ENCODE data around the gene BST2.

The BST2 gene

DNA sequence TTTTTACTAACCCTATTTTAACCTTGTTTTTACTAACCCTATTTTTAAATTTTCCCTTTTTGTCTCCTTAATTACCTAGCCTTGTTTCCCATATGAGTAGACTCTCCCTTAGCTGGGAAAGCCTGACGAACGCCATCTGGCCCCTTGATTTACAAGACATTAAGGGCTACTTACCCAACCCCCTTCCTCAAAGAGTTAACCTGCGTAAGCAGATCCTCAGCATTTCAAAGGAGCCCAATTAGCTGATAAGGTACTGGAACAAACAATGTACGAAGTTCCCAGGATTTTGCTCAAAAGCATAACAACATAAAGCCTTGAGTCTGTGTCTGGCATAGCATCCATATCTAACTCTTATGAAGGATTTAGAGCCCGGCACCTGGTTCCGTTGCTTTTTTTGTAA lies 9.7 kb upstream of the BST2 start:
- H3K36me3 ChIP-seq (ENCODE audit: insufficient read depth): no peaks in the 10 kb centered on the region
- no peaks in the 10 kb centered on the region for H4K20me1 ChIP-seq (ENCODE audit: insufficient read depth)
- peaks cover 40% of the 10 kb centered on the region for H3K4me1 ChIP-seq (ENCODE audit: low read depth, poor library complexity, severe bottlenecking)
- no peak overlapping the region for H3K4me2 ChIP-seq
- H3K79me2 ChIP-seq (ENCODE audit: insufficient read depth, low read depth): no peaks in the 10 kb centered on the region
- H3K9ac ChIP-seq: no peak overlapping the region
- no peaks in the 10 kb centered on the region for H3K27me3 ChIP-seq (ENCODE audit: insufficient read depth, low read depth)
- H3K4me3 ChIP-seq (IDR thresholded peaks at IDR 0.05; ENCODE audit: insufficient read depth, low read depth, low read length): no peak overlapping the region
- H3K27ac ChIP-seq: no peak overlapping the region
- TF ChIP-seq, protein P1, sequence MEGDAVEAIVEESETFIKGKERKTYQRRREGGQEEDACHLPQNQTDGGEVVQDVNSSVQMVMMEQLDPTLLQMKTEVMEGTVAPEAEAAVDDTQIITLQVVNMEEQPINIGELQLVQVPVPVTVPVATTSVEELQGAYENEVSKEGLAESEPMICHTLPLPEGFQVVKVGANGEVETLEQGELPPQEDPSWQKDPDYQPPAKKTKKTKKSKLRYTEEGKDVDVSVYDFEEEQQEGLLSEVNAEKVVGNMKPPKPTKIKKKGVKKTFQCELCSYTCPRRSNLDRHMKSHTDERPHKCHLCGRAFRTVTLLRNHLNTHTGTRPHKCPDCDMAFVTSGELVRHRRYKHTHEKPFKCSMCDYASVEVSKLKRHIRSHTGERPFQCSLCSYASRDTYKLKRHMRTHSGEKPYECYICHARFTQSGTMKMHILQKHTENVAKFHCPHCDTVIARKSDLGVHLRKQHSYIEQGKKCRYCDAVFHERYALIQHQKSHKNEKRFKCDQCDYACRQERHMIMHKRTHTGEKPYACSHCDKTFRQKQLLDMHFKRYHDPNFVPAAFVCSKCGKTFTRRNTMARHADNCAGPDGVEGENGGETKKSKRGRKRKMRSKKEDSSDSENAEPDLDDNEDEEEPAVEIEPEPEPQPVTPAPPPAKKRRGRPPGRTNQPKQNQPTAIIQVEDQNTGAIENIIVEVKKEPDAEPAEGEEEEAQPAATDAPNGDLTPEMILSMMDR (conservative IDR thresholded peaks at IDR 0.05; ENCODE audit: low read depth, low read length): no peak
- no peak overlapping the region for H2AFZ ChIP-seq (ENCODE audit: low read depth)

DNA sequence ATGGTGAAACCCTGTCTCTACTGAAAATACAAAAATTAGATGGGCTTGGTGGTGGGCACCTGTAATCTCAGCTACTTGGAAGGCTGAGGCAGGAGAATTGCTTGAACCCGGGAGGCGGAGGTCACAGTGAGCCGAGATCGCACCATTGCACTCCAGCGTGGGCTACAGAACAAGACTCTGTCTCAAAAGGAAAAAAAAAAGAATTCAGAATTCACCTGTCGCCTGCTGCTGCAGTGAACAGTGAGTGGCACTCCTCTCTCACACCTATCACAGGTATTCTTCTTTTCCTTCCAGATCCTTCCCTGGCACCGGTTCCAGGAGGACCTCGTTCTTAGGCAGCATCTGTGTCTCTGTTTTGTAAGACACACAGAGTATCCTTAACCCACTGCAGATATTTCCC lies 8.7 kb upstream of the BST2 start:
- H3K4me1 ChIP-seq (ENCODE audit: low read depth, poor library complexity, severe bottlenecking): peaks cover 48% of the 10 kb centered on the region
- no peaks in the 10 kb centered on the region for H3K27me3 ChIP-seq (ENCODE audit: insufficient read depth, low read depth)
- peak overlapping the region; percentile 50; the same call in 1 of the 2 replicates for H3K4me2 ChIP-seq
- no peak overlapping the region for H3K9ac ChIP-seq
- H3K4me3 ChIP-seq (IDR thresholded peaks at IDR 0.05; ENCODE audit: insufficient read depth, low read depth, low read length): no peak overlapping the region
- no peak overlapping the region for H3K27ac ChIP-seq
- H2AFZ ChIP-seq (ENCODE audit: low read depth): no peak overlapping the region
- TF ChIP-seq, protein P1 (conservative IDR thresholded peaks at IDR 0.05; ENCODE audit: low read depth, low read length): no peak
- H4K20me1 ChIP-seq (ENCODE audit: insufficient read depth): no peaks in the 10 kb centered on the region
- no peaks in the 10 kb centered on the region for H3K36me3 ChIP-seq (ENCODE audit: insufficient read depth)
- H3K79me2 ChIP-seq (ENCODE audit: insufficient read depth, low read depth): no peaks in the 10 kb centered on the region

DNA sequence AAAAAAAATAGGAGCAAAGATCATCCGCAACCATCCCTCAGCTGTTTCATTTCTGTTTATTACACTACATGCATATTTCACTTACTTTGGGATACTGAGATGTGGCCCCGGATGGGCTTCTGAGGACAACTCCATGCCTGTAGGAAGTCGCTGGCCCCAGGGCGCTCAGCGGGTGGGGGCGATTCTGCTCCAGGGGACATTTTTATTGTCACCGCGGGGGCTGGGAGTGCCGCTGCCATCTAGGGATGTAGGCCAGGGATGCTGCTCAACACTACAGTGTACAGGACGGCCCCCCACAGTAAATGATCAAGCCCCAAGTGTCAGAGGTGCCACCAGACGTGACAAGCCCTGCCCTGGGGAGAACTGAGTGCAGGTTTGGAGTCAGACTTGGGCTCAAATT lies 6.4 kb upstream of the BST2 start:
- Histone ChIP-seq H3K9ac (no peak overlapping the region; the same call in 1 of the 2 replicates), H3K4me3 (IDR thresholded peaks at IDR 0.05; ENCODE audit: insufficient read depth, low read depth, low read length) (no peak overlapping the region), H4K20me1 (ENCODE audit: insufficient read depth) (no peaks in the 10 kb centered on the region)

DNA sequence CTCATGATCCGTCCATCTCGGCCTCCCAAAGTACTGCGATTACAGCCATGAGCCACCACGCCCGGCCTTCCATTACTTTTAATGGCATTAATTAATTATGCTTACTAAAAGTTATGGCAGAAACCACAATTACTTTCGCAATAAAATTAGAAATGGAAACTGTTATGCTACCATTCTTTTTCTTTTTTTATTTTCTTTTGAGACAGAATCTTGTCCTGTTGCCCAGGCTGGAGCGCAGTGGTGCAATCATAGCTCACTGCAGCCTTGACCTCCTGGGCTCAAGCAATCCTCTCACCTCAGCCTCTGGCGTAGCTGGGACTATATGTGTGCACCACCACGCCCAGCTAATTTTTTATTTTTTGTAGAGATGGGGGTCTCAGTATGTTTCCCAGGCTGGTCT lies 4.6 kb upstream of the BST2 start:
- H3K4me2 ChIP-seq: no peak overlapping the region
- H3K36me3 ChIP-seq (ENCODE audit: insufficient read depth): no peaks in the 10 kb centered on the region
- TF ChIP-seq, protein P1 (conservative IDR thresholded peaks at IDR 0.05; ENCODE audit: low read depth, low read length): no peak
- H3K79me2 ChIP-seq (ENCODE audit: insufficient read depth, low read depth): peaks cover 4% of the 10 kb centered on the region
- no peak overlapping the region for H3K9ac ChIP-seq
- H3K27ac ChIP-seq: no peak overlapping the region
- H3K4me1 ChIP-seq (ENCODE audit: low read depth, poor library complexity, severe bottlenecking): peaks cover 76% of the 10 kb centered on the region
- no peaks in the 10 kb centered on the region for H4K20me1 ChIP-seq (ENCODE audit: insufficient read depth)
- H3K27me3 ChIP-seq (ENCODE audit: insufficient read depth, low read depth): no peaks in the 10 kb centered on the region
- H2AFZ ChIP-seq (ENCODE audit: low read depth): no peak overlapping the region
- H3K4me3 ChIP-seq (IDR thresholded peaks at IDR 0.05; ENCODE audit: insufficient read depth, low read depth, low read length): no peak overlapping the region

More for the DNA sequence above, 6.4 kb upstream of the BST2 start:
- Histone ChIP-seq H3K36me3 (ENCODE audit: insufficient read depth) (no peaks in the 10 kb centered on the region), H3K79me2 (ENCODE audit: insufficient read depth, low read depth) (no peaks in the 10 kb centered on the region), H3K4me1 (ENCODE audit: low read depth, poor library complexity, severe bottlenecking) (peaks cover 64% of the 10 kb centered on the region), H2AFZ (ENCODE audit: low read depth) (peak overlapping the region; percentile 44; the same call in 1 of the 2 replicates), H3K4me2 (peak overlapping the region; percentile 50), H3K27ac (peak overlapping the region; percentile 60), H3K27me3 (ENCODE audit: insufficient read depth, low read depth) (no peaks in the 10 kb centered on the region)
- TF ChIP-seq, protein P1 (conservative IDR thresholded peaks at IDR 0.05; ENCODE audit: low read depth, low read length): no peak

Data from KMS-11 (cell line).